HepG2 (cell line): ENCODE data around the gene CPNE5. TPM values are rescaled to one million over a fixed set of nuclear protein-coding genes. Genes with fewer than 3 reads are reported as not detected.
A peak's percentile ranks its signal among the peaks of the same experiment; 100 is the strongest.

Source experiments
- ARID5B ChIP-seq: IDR thresholded peaks from 2 replicates; pipeline ENCODE4 v1.4.0; 2020; ENCODE audit warnings: mild to moderate bottlenecking, missing genetic modification reagents
- ATF6 ChIP-seq: sonication (generic); formaldehyde crosslinking; conservative IDR thresholded peaks from 2 replicates; pipeline ENCODE4 v1.4.0; 2020; ENCODE audit warnings: missing genetic modification reagents
- CEBPG ChIP-seq: IDR thresholded peaks from 2 replicates; pipeline ENCODE4 v1.6.1; 2016
- DMAP1 ChIP-seq: IDR thresholded peaks from 2 replicates; pipeline ENCODE4 v1.6.1; 2016
- FLYWCH1 ChIP-seq: sonication (generic); formaldehyde crosslinking; IDR thresholded peaks from 2 replicates; pipeline ENCODE4 v1.8.1; 2023; ENCODE audit warnings: mild to moderate bottlenecking, missing genetic modification reagents
- KDM5A ChIP-seq: fragments of 200-600 bp; sonication (generic); IDR thresholded peaks from 2 replicates; pipeline ENCODE4 v1.7.0; 2018; ENCODE audit warnings: antibody characterized with exemption, mild to moderate bottlenecking, low read length, borderline replicate concordance
- KLF16 ChIP-seq, 2 experiments: sonication (generic) in 1 of 2; formaldehyde crosslinking in 1 of 2; IDR thresholded peaks; 2 replicates each; pipeline versions ENCODE4 v1.6.1 to v1.8.0; 2016 to 2023; ENCODE audit warnings: missing genetic modification reagents in 2 of 2, missing compliant biosample characterization in 1 of 2
- MIER3 ChIP-seq: IDR thresholded peaks from 2 replicates; pipeline ENCODE4 v1.6.1; 2016; ENCODE audit warnings: missing compliant biosample characterization, borderline replicate concordance
- PCBP2 ChIP-seq: fragments of 200-400 bp; formaldehyde crosslinking; optimal IDR thresholded peaks from 2 replicates; pipeline ENCODE3; 2018; ENCODE audit warnings: low read length, low read depth; ENCODE audit not compliant: poor library complexity, severe bottlenecking
- PITX1 ChIP-seq: sonication (generic); formaldehyde crosslinking; IDR thresholded peaks from 2 replicates; pipeline ENCODE4 v1.5.1; 2020; ENCODE audit warnings: mild to moderate bottlenecking, missing genetic modification reagents
- SIN3B ChIP-seq: fragments of 150-350 bp; IDR thresholded peaks from 2 replicates; pipeline ENCODE4 v1.6.1; 2014; ENCODE audit warnings: low read length
- TIGD3 ChIP-seq: sonication (generic); formaldehyde crosslinking; IDR thresholded peaks from 2 replicates; pipeline ENCODE4 v1.5.1; 2020; ENCODE audit warnings: mild to moderate bottlenecking, missing genetic modification reagents, borderline replicate concordance
- TSC22D2 ChIP-seq: sonication (generic); formaldehyde crosslinking; IDR thresholded peaks from 2 replicates; pipeline ENCODE4 v1.5.1; 2020; ENCODE audit warnings: missing genetic modification reagents, mild to moderate bottlenecking, borderline replicate concordance
- ZBTB21 ChIP-seq: sonication (generic); formaldehyde crosslinking; IDR thresholded peaks from 2 replicates; pipeline ENCODE4 v1.4.0; 2020; ENCODE audit warnings: missing genetic modification reagents
- ZNF205 ChIP-seq: IDR thresholded peaks from 2 replicates; pipeline ENCODE4 v1.6.1; 2018; ENCODE audit warnings: missing biosample characterization, missing genetic modification reagents
- ZNF639 ChIP-seq: conservative IDR thresholded peaks from 2 replicates; pipeline ENCODE4 v1.6.1; 2018; ENCODE audit warnings: missing genetic modification reagents
- polyA plus RNA-seq, 8 experiments: library from polyadenylated mRNA; depleted of rRNA in 3 of 8; stranded (reverse) in 7 of 8; unstranded in 1 of 8; fragments of >200 nt; fragmentation: Illumina TruSeq in 4 of 8; extraction: Trizol in 4 of 8; gene quantifications; 2 replicates each; pipeline versions ENCODE4 v1.2.1 to v1.2.3, GENCODE V29; 2011 to 2016; ENCODE audit warnings: low read depth in 4 of 8, missing spikeins in 1 of 8, mixed read lengths in 1 of 8; ENCODE audit not compliant: insufficient read depth in 1 of 8
- total RNA-seq, 5 experiments: library from RNA; depleted of rRNA; stranded (reverse); fragments of >200 nt; fragmentation: Illumina TruSeq; extraction: Trizol; gene quantifications; 2 replicates each; pipeline ENCODE4 v1.2.3, GENCODE V29; 2016; ENCODE audit warnings: low read depth in 1 of 5
- TF ChIP-seq, protein P1 (sequence below): sonication (generic); formaldehyde crosslinking; IDR thresholded peaks from 2 replicates; pipeline ENCODE4 v1.5.1; 2020; ENCODE audit warnings: missing genetic modification reagents, mild to moderate bottlenecking, borderline replicate concordance

The CPNE5 gene
- total and polyA plus RNA-seq, 2 of the 13 experiments (the other 11 are each of a cell fraction or from before 2014, with no cell fraction given): 0.16 TPM; not detected in 1

DNA sequence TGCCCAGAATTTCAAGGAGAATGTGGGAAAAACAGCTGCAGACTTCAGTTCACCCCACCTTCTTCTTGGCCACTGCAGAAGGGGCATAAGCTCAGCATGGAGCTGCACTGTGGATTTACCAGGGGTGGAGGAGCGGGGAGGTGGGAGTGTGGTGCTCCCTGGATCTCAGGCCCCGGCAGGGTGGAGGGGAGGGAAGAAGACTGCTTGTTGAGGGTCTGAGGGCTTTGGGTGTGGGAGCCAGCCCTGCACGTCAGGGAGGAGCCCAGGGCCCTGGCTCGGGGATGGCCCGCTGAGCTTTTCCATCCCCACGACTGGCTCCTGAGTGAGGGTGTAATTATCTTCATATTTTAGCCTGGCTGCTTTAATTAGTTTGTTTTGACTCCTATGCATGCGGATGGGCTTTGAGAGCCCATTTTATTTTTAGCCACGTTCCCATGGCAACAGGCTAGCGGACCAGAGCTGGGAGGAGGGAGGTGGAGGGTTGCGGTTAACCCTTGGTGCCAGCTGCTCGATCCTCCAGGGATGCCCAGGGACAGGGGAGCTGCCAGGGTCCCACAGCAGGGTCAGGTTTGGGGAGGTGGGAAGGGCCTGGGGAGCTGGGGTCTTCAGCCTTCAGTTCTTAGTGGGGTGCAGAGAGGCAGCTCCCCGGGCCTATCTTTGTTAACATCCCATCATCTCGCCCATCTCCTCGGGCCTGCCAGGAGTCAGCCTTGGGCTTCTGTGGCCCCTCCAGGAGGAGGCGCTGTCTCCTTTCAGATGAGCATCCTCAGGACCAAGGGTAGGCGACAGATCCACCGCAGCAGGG lies 73.4 kb downstream of the CPNE5 start (continued):
- TF ChIP-seq KLF16 (CRISPR knock-in tag; IDR thresholded peaks at IDR 0.05): 0 out of 4 replicates have a peak, but pooled peaks of 1 of the 2 experiments have one; percentile 41
- 0 out of 2 replicates have a peak, but pooled peaks have one; percentile 33 for TF ChIP-seq TSC22D2 (CRISPR knock-in tag)
- TF ChIP-seq FLYWCH1 (CRISPR knock-in tag): no peak
- TF ChIP-seq ZBTB21 (CRISPR knock-in tag): no peak
- no peak for TF ChIP-seq ZNF205 (CRISPR knock-in tag)
- 0 out of 2 replicates have a peak, but pooled peaks have one; percentile 20 for TF ChIP-seq ARID5B
- TF ChIP-seq ATF6 (CRISPR knock-in tag): no peak
- no peak for TF ChIP-seq PCBP2
- no peak; the same call in 1 of the 2 replicates for TF ChIP-seq PITX1 (CRISPR knock-in tag)
- TF ChIP-seq CEBPG (CRISPR knock-in tag): 0 out of 2 replicates have a peak, but pooled peaks have one; percentile 20
- TF ChIP-seq TIGD3: no peak
- TF ChIP-seq ZNF639: no peak
- no peak for TF ChIP-seq KDM5A
- TF ChIP-seq SIN3B: no peak
- 0 out of 2 replicates have a peak, but pooled peaks have one; percentile 71 for TF ChIP-seq MIER3
- TF ChIP-seq, protein P1, sequence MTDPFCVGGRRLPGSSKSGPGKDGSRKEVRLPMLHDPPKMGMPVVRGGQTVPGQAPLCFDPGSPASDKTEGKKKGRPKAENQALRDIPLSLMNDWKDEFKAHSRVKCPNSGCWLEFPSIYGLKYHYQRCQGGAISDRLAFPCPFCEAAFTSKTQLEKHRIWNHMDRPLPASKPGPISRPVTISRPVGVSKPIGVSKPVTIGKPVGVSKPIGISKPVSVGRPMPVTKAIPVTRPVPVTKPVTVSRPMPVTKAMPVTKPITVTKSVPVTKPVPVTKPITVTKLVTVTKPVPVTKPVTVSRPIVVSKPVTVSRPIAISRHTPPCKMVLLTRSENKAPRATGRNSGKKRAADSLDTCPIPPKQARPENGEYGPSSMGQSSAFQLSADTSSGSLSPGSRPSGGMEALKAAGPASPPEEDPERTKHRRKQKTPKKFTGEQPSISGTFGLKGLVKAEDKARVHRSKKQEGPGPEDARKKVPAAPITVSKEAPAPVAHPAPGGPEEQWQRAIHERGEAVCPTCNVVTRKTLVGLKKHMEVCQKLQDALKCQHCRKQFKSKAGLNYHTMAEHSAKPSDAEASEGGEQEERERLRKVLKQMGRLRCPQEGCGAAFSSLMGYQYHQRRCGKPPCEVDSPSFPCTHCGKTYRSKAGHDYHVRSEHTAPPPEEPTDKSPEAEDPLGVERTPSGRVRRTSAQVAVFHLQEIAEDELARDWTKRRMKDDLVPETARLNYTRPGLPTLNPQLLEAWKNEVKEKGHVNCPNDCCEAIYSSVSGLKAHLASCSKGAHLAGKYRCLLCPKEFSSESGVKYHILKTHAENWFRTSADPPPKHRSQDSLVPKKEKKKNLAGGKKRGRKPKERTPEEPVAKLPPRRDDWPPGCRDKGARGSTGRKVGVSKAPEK: 0 out of 2 replicates have a peak, but pooled peaks have one; percentile 51
- no peak for TF ChIP-seq DMAP1 (CRISPR knock-in tag)
